ENCODE measurements around the gene NXPH3.
"Not testable (repeated sequence)": the region's sequence is repeated elsewhere in the genome, so short reads cannot be mapped to it uniquely, and the experiment has no call there.

NXPH3 gene

GRCh38 chr17:49554694-49555494, 20.8 kb upstream of the NXPH3 start:
- no peak for DNase-seq

GRCh38 chr17:49555495-49556222, 20.0 kb upstream of the NXPH3 start:
- DNase-seq, result no peak

GRCh38 chr17:49556223-49556943, 19.3 kb upstream of the NXPH3 start:
- DNase-seq, result peak; percentile 85

- peak; percentile 48 for DNase-seq
These were observed 18.2 kb upstream of the NXPH3 start for GRCh38 chr17:49557312-49558024.

- no peak for DNase-seq
These were observed 11.0 kb upstream of the NXPH3 start for GRCh38 chr17:49564638-49565037.

- no peak for DNase-seq
These were observed 9.7 kb upstream of the NXPH3 start for GRCh38 chr17:49565948-49566491.

GRCh38 chr17:49566668-49567071, 9.0 kb upstream of the NXPH3 start:
- no peak for DNase-seq

GRCh38 chr17:49567104-49567521, 8.6 kb upstream of the NXPH3 start:
- DNase-seq, result no peak

- peak; percentile 88 for DNase-seq
These were observed 7.6 kb upstream of the NXPH3 start for GRCh38 chr17:49567871-49568694.

GRCh38 chr17:49568695-49569047, 7.0 kb upstream of the NXPH3 start:
- not testable (repeated sequence) for DNase-seq

- DNase-seq, result no peak
These were observed 5.0 kb upstream of the NXPH3 start for GRCh38 chr17:49570540-49571242.

- no peak for DNase-seq
These were observed 4.4 kb upstream of the NXPH3 start for GRCh38 chr17:49571283-49571682.

- no peak for DNase-seq
These were observed 3.9 kb upstream of the NXPH3 start for GRCh38 chr17:49571764-49572163.

GRCh38 chr17:49572226-49572625, 3.4 kb upstream of the NXPH3 start:
- DNase-seq, result no peak

GRCh38 chr17:49572806-49573420, 2.8 kb upstream of the NXPH3 start:
- DNase-seq, result no peak

- DNase-seq, result no peak
These were observed 2.0 kb upstream of the NXPH3 start for GRCh38 chr17:49573510-49574322.

GRCh38 chr17:49574323-49574781, 1.3 kb upstream of the NXPH3 start:
- DNase-seq, result no peak

GRCh38 chr17:49574945-49575678, 559 bp upstream of the NXPH3 start:
- DNase-seq, result no peak

Measured in CD4-positive, alpha-beta T cell treated with Interleukin-17A for 4 hours (primary cell).